Gastroesophageal sphincter (tissue), 3 donors: ENCODE measurements around the gene DOK6.

Source experiments
- CTCF ChIP-seq, 4 experiments: fragments of 200-600 bp in 2 of 4; fragments of 450-650 bp in 2 of 4; sonication (generic) in 1 of 4; IDR thresholded peaks; one replicate each; pipeline ENCODE4 v1.5.1; 2017 to 2019; ENCODE audit warnings: antibody characterized with exemption in 4 of 4, mild to moderate bottlenecking in 2 of 4, moderate library complexity in 2 of 4
- POLR2A ChIP-seq, 2 donors: fragments of 450-650 bp; IDR thresholded peaks; one replicate each; pipeline ENCODE4 v1.6.1; 2017; ENCODE audit warnings: antibody characterized with exemption in 2 of 2, mild to moderate bottlenecking in 2 of 2, moderate library complexity in 1 of 2
- POLR2AphosphoS5 ChIP-seq: sonication (generic); formaldehyde crosslinking; IDR thresholded peaks from one replicate; pipeline ENCODE4 v1.6.1; 2017; ENCODE audit warnings: antibody characterized with exemption

GRCh38 chr18:69883781-69884180, 483.1 kb downstream of the DOK6 start:
- no peak for TF ChIP-seq CTCF (IDR thresholded peaks at IDR 0.05)
- TF ChIP-seq POLR2AphosphoS5: no peak
- no peak for TF ChIP-seq POLR2A (IDR thresholded peaks at IDR 0.05)
